Glutamatergic neuron (in vitro differentiated cells): ENCODE data around the gene ZMYM2. TPM values are rescaled to one million over a fixed set of nuclear protein-coding genes. Genes with fewer than 3 reads are reported as not detected.

Experiments
- DNase-seq: peaks from one replicate; pipeline ENCODE4 v3.0.0; 2022
- H3K27ac Mint-ChIP-seq: one replicate; pipeline ENCODE4 v1.8.0; 2020; ENCODE audit warnings: mild to moderate bottlenecking, mixed read lengths, inconsistent platforms; ENCODE audit not compliant: unreplicated experiment
- H3K27me3 Mint-ChIP-seq: one replicate; pipeline ENCODE4 v1.8.0; 2020; ENCODE audit warnings: mild to moderate bottlenecking, moderate library complexity, mixed read lengths, inconsistent platforms; ENCODE audit not compliant: unreplicated experiment
- H3K36me3 Mint-ChIP-seq: one replicate; pipeline ENCODE4 v1.8.0; 2020; ENCODE audit warnings: mild to moderate bottlenecking, mixed read lengths, inconsistent platforms; ENCODE audit not compliant: unreplicated experiment
- H3K4me1 Mint-ChIP-seq: one replicate; pipeline ENCODE4 v1.8.0; 2020; ENCODE audit warnings: mild to moderate bottlenecking, low read depth, mixed read lengths, inconsistent platforms; ENCODE audit not compliant: unreplicated experiment
- H3K4me3 Mint-ChIP-seq: one replicate; pipeline ENCODE4 v1.8.0; 2020; ENCODE audit warnings: mild to moderate bottlenecking, mixed read lengths, inconsistent platforms; ENCODE audit not compliant: unreplicated experiment
- H3K9me3 Mint-ChIP-seq: one replicate; pipeline ENCODE4 v1.8.0; 2020; ENCODE audit warnings: mild to moderate bottlenecking, moderate library complexity, mixed read lengths, inconsistent platforms; ENCODE audit not compliant: unreplicated experiment
- total RNA-seq: library from RNA; stranded (reverse); fragmentation: NEBNext Ultra II Directional; extraction: Animal tissue kit (Norgen Biotek cat#: 25700); gene quantifications from one replicate; pipeline ENCODE4 v1.2.1, GENCODE V29; 2021; ENCODE audit not compliant: unreplicated experiment
- TF ChIP-seq, protein P1 (sequence below): fragments of 200-600 bp; sonication (generic); IDR thresholded peaks from one replicate; pipeline ENCODE4 v1.5.0; 2021; ENCODE audit not compliant: partially characterized antibody, unreplicated experiment

ZMYM2 gene
- total RNA-seq, 1 donor from 2014 or later: 215 TPM

- no peak for DNase-seq
- Mint-ChIP-seq H3K9me3 (peaks cover 3% of the 10 kb centered on the region), H3K27me3 (no peaks in the 10 kb centered on the region), H3K4me1 (no peaks in the 10 kb centered on the region), H3K4me3 (no peak overlapping the region), H3K36me3 (no peaks in the 10 kb centered on the region), H3K27ac (no peak overlapping the region)
- TF ChIP-seq, protein P1, sequence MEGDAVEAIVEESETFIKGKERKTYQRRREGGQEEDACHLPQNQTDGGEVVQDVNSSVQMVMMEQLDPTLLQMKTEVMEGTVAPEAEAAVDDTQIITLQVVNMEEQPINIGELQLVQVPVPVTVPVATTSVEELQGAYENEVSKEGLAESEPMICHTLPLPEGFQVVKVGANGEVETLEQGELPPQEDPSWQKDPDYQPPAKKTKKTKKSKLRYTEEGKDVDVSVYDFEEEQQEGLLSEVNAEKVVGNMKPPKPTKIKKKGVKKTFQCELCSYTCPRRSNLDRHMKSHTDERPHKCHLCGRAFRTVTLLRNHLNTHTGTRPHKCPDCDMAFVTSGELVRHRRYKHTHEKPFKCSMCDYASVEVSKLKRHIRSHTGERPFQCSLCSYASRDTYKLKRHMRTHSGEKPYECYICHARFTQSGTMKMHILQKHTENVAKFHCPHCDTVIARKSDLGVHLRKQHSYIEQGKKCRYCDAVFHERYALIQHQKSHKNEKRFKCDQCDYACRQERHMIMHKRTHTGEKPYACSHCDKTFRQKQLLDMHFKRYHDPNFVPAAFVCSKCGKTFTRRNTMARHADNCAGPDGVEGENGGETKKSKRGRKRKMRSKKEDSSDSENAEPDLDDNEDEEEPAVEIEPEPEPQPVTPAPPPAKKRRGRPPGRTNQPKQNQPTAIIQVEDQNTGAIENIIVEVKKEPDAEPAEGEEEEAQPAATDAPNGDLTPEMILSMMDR: no peak
Observed at GRCh38 chr13:19950374-19950773, 8.2 kb upstream of the ZMYM2 start.

GRCh38 chr13:19952850-19953249, 5.7 kb upstream of the ZMYM2 start:
- no peaks in the 10 kb centered on the region for H3K4me1 Mint-ChIP-seq
- DNase-seq: no peak
- no peak overlapping the region for H3K27ac Mint-ChIP-seq

GRCh38 chr13:19955873-19956559, 2.5 kb upstream of the ZMYM2 start:
- Mint-ChIP-seq H3K27ac (no peak overlapping the region), H3K27me3 (peaks cover 16% of the 10 kb centered on the region), H3K4me1 (no peaks in the 10 kb centered on the region), H3K9me3 (peaks cover 22% of the 10 kb centered on the region), H3K4me3 (no peak overlapping the region), H3K36me3 (no peaks in the 10 kb centered on the region)
- TF ChIP-seq, protein P1: no peak
- DNase-seq: no peak

More at GRCh38 chr13:19952850-19953249, 5.7 kb upstream of the ZMYM2 start:
- Mint-ChIP-seq H3K4me3 (no peak overlapping the region), H3K9me3 (peaks cover 9% of the 10 kb centered on the region), H3K27me3 (peaks cover 3% of the 10 kb centered on the region), H3K36me3 (no peaks in the 10 kb centered on the region)
- TF ChIP-seq, protein P1: no peak

DNA sequence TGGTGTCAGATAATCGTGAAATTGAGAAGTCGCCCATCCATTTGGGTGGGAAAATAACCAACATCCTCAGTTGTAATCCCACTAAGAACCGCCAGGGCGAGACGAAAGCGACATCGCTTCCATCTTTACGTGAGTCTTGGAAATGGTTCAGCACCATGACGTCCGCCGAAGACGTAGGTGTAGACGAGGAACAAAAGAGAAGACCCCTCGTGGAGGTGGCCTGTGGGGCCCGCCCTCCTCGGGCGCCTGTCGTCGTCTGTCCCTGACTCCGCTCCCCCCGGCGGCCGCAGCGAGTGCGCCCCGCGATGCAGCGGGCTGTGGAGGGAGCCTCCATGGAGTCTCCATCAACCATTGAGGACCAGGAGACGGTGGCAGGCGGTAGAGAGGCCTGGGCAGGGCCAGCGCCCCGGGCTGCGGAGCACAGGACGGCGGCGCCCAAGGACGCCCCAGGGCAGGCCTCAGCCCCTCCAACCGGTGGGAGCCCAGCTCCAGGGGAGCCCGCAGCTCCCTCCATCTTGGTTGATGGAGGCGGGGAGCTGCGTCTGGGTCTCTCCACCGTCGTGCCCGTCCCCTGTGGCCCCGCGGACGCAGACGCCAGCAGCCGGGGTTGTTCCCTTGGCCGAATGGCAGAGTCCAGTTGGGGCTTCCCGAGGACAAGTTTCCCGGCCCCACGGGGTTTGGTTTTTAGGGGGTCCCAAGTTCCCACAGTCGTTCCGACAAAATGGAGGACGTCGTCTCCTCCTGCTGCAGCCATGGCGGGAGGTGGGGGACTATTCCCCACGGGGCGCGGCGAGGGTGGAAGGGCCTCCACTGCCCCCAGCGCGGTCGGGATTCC, 990 bp upstream of the ZMYM2 start:
- Mint-ChIP-seq H3K27me3 (peaks cover 16% of the 10 kb centered on the region), H3K27ac (peak overlapping the region; percentile 89), H3K36me3 (no peaks in the 10 kb centered on the region), H3K4me3 (peak overlapping the region; percentile 84), H3K9me3 (peaks cover 19% of the 10 kb centered on the region), H3K4me1 (peaks cover 8% of the 10 kb centered on the region)
- TF ChIP-seq, protein P1: peak; percentile 95
- DNase-seq: peak; percentile 83
